KG1 (cell line): ENCODE results near the gene FCER2.

ENCODE experiments used
- DNase-seq: peaks from one replicate; lab custom pipeline; 2025; lab: John Stamatoyannopoulos, UW

Gene FCER2

DNA sequence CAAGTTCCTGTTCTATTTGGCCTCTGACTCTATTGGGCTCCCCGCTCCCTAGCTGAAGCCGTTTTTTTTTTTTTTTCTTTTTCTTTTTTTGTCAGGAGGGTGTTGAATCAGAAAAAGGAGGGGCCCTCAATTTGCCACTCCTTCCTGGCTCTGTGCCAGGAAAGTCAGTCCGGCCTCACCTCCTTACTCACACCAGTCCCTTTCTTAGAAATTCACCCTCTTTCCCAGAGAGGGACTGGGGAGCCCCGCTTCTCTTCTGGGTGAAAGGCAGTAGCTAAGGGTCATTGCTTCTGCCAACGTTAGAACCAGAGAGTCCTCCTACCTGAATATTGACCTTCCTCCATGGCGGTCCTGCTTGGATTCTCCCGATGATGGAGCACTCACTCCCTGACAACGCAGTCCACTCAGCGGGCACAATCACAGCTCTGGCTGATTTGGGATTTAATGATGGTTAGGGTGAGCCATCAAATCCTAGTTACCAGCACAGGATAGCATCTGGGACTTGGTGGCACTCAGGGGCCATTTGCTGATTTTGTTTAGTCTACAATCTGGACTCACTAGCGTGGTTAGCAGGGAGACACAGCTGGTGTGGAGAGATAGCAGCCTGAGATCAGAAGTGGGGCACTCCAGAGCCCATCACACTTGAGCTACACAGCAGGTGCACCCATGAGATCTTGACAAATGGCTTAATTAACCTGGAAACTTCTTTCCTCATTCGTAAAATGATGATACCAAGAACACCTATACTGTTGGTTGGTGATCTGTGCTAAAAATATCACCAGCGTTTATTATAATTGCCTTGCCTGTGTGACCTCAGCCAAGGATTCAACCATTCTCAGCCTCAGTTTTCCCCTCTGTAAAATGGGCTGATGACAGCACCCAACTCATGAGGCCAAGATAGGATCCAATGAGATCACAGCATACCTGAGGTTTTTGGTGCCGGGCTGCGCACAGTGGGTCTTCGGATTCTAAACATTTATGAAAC is 2.2 kb downstream of the FCER2 start:
- no peak for DNase-seq

- no peak for DNase-seq
Observed at GRCh38 chr19:7699003-7699402, 2.9 kb downstream of the FCER2 start.

DNA sequence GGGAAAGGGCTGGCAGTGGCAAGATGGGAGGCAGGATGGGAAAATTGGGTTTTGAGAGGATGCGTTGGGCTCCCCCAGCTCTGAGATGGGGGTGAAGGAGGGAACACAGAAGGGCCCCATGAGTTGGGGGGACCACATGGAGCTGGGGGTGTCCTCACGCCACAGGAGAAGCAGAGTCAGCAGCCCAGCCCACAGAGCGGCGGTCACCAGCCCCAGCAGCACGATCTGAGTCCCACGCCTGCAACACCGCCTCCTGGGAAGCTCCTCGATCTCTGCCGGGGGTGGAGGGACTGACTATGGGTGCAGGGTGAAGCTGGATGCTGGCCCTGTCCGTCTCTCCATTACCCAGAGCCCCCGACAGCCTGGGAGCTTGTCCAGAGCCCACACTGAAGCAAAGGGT is 3.3 kb downstream of the FCER2 start:
- DNase-seq, result no peak

GRCh38 chr19:7697721-7698287 is 4.1 kb downstream of the FCER2 start:
- DNase-seq, result no peak

DNA sequence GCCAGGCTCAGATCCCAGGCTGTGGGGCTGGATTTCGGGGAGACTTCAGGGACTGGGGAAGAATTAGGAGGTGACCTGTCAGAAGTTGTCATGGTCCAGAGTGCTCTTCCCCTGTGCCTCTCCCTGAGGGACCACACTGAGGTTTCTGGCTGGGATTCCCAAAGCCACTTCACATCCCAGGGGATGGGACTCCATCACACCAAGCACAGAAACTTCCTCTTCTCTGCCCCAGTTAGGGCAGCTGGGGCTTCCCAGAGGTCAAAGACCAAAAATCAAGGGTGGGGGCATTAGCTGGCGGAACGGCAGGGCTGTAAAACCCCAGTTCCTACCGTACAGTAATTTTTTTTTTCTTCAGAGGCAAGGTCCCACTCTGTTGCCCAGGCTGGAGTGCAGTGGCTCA is 7.4 kb downstream of the FCER2 start:
- DNase-seq, result no peak

GRCh38 chr19:7692417-7693088 is 9.4 kb downstream of the FCER2 start:
- DNase-seq, result no peak

DNA sequence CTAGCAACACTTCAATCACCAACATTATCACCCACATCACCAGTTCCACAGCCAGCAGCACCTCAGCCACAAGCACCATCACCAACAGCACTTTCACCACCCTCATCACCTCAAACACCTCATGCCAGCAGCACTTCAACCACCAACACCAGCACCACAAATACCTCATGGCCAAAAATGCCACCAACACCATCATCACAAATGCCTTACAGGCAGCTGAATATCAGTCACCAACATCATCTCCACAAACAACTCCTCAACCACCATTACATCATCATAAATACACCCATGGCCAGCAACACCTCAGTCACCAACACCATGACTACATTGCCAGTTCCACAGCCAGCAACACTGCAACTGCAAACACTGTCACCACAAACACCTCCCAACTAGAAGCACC is 10.4 kb downstream of the FCER2 start:
- no peak for DNase-seq

DNA sequence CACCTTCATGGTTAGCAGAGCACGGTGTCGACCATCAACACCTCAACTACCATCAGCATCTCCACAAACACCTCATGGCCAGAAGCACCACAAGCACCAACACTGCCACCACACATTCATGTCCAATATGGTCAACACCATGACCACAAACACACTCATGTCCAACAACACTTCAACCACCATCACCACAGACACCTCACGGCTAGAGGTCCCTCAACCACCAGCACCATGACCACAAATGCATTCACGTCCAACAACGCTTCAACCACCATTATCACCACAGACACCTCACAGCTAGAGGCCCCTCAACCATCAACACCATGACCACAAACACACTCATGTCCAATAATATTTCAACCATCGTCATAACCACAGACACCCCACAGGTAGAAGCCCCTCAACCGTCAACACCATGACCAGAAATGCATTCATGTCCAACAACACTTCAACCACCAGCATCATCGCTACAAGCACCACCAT is 11.1 kb downstream of the FCER2 start:
- DNase-seq, result no peak

- DNase-seq, result no peak
Observed at GRCh38 chr19:7689165-7689564, 12.8 kb downstream of the FCER2 start.

GRCh38 chr19:7687177-7687576 is 14.8 kb downstream of the FCER2 start:
- DNase-seq, result no peak

DNA sequence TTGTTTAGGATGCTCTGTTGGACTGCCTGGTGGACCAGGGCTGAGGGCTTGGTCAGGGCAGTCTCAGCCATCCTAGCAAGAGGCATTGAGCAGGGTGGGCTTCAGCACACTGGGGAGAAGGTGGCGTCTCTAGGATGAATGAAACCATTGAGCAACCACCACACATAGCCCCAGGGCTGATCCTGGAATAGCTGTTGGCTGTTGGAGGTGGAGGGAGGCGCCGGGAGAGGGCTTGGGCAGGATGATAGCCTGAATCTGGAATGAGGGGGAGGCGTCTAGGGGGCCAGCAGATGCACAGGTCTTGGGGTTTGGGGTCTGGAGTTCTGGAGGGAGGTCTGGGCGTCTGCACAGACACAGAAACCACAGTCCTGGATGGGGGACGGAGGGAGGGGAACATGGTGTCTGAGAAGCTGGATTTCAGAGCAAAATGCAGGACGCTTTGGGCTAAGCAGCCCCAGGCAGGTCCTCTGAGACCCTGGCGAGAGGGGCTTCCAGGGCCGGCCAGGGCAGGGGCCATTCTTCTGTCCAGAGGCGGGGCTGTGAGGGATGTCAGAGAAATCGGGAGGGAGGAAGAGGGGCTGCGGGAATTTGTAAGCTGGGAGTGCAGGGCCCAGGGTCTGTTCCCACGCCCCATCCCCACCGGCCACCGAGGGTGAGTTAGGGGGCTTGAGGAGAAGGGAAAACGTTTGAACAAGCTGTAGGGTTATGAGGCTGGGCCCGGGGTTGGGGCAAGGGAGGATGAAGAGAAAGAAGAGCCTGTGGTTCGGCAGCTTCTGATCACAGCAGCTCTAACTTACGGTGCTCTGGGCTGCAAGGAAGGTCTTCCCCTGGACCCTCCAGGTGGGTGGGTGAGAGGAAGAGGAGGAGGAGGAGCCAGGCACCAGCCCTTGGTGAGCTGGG is 16.1 kb downstream of the FCER2 start:
- DNase-seq, result no peak

DNA sequence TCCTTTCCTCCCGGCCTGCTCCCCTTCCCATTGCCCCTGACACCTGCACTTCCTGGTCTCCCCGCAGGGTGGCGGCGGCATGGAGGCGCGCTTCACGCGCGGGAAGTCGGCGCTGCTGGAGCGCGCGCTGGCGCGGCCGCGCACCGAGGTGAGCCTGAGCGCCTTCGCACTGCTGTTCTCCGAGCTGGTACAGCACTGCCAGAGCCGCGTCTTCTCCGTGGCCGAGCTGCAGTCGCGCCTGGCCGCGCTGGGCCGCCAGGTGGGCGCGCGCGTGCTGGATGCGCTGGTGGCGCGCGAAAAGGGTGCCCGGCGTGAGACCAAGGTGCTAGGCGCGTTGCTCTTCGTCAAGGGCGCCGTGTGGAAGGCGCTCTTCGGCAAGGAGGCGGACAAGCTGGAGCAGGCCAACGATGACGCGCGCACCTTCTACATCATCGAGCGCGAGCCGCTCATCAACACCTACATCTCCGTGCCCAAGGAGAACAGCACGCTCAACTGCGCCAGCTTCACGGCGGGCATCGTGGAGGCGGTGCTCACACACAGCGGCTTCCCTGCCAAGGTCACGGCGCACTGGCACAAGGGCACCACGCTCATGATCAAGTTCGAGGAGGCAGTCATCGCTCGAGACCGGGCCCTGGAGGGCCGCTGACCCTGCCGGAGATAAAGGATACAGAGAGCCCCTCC is 19.6 kb downstream of the FCER2 start:
- DNase-seq, result no peak

DNA sequence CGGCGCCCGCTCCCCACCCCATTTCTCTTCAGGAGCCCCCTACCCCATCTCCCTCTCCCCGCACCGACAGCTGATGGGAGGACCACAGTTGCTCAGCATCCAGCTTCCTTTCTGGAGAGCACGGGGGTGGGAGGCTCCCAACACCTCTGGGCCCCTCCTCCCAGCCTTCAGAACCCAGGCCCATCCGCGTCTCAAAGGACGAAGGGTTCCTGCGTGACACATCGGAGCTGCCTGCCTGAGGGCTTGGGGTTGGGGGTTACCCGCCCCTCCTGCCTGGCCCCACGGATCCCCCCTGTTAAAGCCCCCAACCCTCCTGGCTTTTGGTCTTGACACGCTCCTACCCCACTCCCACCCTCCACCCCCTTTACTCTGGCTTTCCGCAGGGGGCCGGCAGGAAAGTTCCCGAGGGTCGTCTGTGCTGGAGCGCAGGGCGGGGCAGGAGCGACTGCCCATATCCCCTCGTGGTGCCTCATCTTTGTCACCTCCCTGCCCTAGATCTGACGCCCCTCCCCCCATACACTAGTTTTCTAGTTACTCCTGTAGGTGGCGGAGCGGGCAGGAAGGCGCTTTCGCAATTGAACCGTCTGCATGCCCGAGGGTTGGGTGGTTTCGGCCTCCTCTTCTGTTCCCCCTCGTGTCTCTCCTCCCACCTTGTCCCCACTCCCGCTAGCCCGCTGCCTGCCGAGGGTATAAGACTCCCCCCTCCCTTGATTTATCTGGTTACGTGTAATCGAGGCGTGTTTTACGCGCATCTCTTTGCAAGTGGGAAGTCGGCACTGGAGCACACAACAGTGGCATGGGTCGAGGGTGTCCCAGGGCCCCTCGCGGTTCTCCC is 20.4 kb downstream of the FCER2 start:
- DNase-seq, result peak; percentile 93

- DNase-seq, result peak; percentile 81
Observed at GRCh38 chr19:7680606-7681339, 21.2 kb downstream of the FCER2 start, which contains the start of gene TRAPPC5. TSS of gene TRAPPC5 (plus strand) at chr19:7680833. CDS start at chr19:7682254, 1,421 bp downstream.

DNA sequence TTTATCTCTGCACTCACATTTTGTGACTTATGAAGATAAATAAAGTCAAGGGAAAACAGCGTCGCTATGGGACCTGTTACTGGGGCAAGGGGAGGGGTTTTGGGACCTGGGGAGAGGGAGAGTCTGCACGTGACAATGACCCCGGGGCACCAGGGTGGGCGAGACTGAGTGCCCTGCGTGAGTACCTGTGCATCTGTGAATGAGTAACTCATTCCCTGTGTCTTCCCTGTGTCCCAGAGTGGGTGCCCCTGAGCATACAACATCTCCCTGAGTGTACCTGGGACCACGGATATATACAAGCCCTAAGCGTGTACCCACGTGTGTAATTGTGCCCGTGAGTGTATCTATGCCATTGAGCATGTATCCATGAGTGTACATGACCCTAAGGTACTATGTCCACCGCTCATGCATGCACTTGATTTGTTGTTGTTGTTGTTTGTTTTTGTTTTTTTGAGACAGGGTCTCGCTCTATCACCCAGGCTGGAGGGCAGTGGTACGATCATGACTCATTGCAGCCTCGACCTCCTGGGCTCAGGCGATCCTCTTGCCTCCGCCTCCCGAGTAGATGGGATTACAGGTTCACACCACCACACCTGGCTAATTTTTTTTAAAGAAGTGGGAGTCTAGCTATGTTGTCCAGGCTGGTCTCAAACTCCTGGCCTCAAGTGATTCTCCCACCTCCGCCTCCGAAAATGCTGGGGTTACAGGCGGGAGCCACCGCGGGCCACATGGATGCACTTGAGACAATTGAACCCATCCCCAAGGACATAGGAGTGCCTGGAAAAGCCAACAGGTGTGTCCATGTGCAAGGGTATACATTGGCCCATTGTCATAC is 21.9 kb downstream of the FCER2 start:
- DNase-seq, result no peak

DNA sequence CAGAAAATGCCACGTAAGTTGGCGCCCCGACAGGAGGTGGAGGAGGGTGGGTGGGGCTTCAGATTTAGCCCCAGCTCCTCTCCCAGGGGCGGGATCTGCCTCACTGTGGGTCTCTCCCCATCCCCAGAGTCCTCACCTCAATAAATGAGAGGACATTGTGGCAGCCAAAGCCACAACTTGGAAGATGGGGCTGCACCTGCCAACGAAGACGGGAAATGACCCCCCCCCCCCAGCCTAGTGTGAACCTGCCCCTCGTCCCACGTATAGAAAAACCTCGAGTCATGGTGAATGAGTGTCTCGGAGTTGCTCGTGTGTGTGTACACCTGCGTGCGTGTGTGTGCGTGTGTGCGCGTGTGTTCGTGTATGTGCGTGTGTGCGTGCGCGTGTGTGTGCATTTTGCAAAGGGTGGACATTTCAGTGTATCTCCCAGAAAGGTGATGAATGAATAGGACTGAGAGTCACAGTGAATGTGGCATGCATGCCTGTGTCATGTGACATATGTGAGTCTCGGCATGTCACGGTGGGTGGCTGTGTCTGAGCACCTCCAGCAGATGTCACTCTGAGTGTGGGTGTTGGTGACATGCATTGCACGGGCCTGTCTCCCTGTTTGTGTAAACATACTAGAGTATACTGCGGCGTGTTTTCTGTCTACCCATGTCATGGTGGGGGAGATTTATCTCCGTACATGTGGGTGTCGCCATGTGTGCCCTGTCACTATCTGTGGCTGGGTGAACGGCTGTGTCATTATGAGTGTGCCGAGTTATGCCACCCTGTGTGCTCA is 22.8 kb downstream of the FCER2 start:
- DNase-seq, result no peak

DNA sequence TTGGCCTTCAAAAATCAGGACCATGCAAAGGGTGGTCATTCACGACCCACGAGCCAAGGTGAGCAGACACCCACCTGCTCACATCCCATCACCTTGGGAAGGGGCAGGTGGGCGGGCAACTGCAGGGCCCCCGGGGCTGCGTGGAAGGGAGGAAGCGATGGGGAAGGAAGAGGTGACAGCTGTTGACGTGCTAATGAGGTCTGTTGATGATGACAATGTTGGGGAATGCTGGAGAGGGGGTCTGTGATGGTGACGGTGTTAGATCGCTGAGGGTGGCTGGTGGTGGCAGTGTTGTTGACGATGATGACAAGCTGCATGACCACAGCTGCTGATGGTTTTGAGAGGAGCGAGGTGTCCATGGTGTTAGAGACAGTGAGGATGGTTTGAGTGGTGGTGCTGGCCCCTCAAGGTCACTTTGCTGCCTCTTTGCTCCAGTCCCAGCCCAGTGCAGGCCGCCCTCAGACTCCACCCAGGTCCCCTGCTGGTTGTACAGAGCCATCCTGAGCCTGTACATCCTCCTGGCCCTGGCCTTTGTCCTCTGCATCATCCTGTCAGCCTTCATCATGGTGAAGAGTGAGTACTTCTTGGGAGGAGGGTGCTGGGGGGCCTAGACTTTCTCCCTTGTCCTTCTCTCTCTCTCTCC is 24.1 kb downstream of the FCER2 start:
- DNase-seq, result no peak
